OCI-LY1 (cell line): Measurements from ENCODE around the gene TRAPPC4.

ENCODE experiments used
- CTCF ChIP-seq: fragments of 200-600 bp; sonication (generic), shearing (Covaris generic); IDR thresholded peaks from 2 replicates; pipeline ENCODE4 v1.5.1; 2017; ENCODE audit warnings: mild to moderate bottlenecking, antibody characterized with exemption, low read length, moderate library complexity, mixed read lengths
- EZH2 ChIP-seq: fragments of 200-600 bp; sonication (generic), shearing (Covaris generic); IDR thresholded peaks from 2 replicates; pipeline ENCODE4 v1.8.0; 2017; ENCODE audit warnings: borderline replicate concordance, mixed run types, mild to moderate bottlenecking, antibody characterized with exemption, low read length, moderate library complexity, mixed read lengths

- no peak for TF ChIP-seq CTCF
- TF ChIP-seq EZH2: no peak
Measured at GRCh38 chr11:119028346-119029068, 9.9 kb downstream of the TRAPPC4 start.
